ENCODE results near the gene OST4. TPM values are rescaled to one million over a fixed set of nuclear protein-coding genes. Genes with fewer than 3 reads are reported as not detected.

Gene OST4
- total RNA-seq, 1 donor from 2014 or later = 158 TPM

GRCh38 chr2:27059141-27059820 lies 12.2 kb downstream of the OST4 start:
- Histone ChIP-seq H3K27ac (no peak overlapping the region), H3K4me1 (no peaks in the 10 kb centered on the region), H3K36me3 (peaks cover 39 to 60% of the 10 kb centered on the region in 2 donors), H3K9me3 (no peaks in the 10 kb centered on the region), H3K4me3 (no peak overlapping the region), H3K27me3 (no peaks in the 10 kb centered on the region)
- TF ChIP-seq, protein P1, sequence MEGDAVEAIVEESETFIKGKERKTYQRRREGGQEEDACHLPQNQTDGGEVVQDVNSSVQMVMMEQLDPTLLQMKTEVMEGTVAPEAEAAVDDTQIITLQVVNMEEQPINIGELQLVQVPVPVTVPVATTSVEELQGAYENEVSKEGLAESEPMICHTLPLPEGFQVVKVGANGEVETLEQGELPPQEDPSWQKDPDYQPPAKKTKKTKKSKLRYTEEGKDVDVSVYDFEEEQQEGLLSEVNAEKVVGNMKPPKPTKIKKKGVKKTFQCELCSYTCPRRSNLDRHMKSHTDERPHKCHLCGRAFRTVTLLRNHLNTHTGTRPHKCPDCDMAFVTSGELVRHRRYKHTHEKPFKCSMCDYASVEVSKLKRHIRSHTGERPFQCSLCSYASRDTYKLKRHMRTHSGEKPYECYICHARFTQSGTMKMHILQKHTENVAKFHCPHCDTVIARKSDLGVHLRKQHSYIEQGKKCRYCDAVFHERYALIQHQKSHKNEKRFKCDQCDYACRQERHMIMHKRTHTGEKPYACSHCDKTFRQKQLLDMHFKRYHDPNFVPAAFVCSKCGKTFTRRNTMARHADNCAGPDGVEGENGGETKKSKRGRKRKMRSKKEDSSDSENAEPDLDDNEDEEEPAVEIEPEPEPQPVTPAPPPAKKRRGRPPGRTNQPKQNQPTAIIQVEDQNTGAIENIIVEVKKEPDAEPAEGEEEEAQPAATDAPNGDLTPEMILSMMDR (IDR thresholded peaks at IDR 0.05) = no peak
- no peak for DNase-seq (ENCODE audit: low spot score in 2 of 2)
- intact Hi-C loops (cut with DNase I) = no loop called here

GRCh38 chr2:27058210-27058609 lies 13.2 kb downstream of the OST4 start:
- TF ChIP-seq, protein P1 (IDR thresholded peaks at IDR 0.05) = no peak
- Histone ChIP-seq H3K36me3 (peaks cover 39 to 66% of the 10 kb centered on the region in 2 donors), H3K4me1 (no peaks in the 10 kb centered on the region), H3K27me3 (no peaks in the 10 kb centered on the region), H3K4me3 (no peak overlapping the region), H3K9me3 (no peaks in the 10 kb centered on the region), H3K27ac (no peak overlapping the region)
- intact Hi-C loops (cut with DNase I) = no loop called here
- DNase-seq (ENCODE audit: low spot score in 2 of 2) = no peak

- Histone ChIP-seq H3K36me3 (peaks cover 39 to 60% of the 10 kb centered on the region in 2 donors), H3K9me3 (no peaks in the 10 kb centered on the region), H3K27me3 (no peaks in the 10 kb centered on the region), H3K27ac (no peak overlapping the region), H3K4me1 (no peaks in the 10 kb centered on the region), H3K4me3 (no peak overlapping the region)
- no peak for DNase-seq (ENCODE audit: low spot score in 2 of 2)
- TF ChIP-seq, protein P1 (IDR thresholded peaks at IDR 0.05) = no peak
- intact Hi-C loops (cut with DNase I) = no loop called here
Observed at GRCh38 chr2:27057184-27057583, 14.3 kb downstream of the OST4 start.

DNA sequence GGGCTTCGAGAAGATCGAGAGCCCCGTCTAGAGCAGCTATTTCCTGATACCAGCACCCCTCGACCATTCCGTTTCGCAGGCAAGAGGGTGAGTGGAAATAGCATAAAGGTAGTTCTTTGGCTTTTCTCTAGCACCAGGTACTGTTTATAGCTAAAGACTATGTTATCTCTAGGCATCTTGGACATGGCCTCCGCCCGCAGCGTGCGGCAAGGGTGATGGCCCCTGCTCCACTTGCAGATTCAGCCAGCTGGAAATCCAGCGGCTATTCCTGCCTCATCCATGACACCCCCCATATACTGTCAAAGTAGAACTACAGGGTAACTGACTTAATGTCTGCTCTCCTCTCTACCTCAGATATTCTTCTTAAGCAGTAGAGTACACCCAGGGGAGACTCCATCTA lies 16.7 kb downstream of the OST4 start:
- Histone ChIP-seq H3K36me3 (peaks cover 39 to 50% of the 10 kb centered on the region in 2 donors), H3K4me3 (no peak overlapping the region), H3K27me3 (no peaks in the 10 kb centered on the region), H3K9me3 (no peaks in the 10 kb centered on the region), H3K27ac (no peak overlapping the region), H3K4me1 (no peaks in the 10 kb centered on the region)
- DNase-seq (ENCODE audit: low spot score in 2 of 2) = no peak
- intact Hi-C loops (cut with DNase I) = no loop called here
- TF ChIP-seq, protein P1 (IDR thresholded peaks at IDR 0.05) = no peak

DNA sequence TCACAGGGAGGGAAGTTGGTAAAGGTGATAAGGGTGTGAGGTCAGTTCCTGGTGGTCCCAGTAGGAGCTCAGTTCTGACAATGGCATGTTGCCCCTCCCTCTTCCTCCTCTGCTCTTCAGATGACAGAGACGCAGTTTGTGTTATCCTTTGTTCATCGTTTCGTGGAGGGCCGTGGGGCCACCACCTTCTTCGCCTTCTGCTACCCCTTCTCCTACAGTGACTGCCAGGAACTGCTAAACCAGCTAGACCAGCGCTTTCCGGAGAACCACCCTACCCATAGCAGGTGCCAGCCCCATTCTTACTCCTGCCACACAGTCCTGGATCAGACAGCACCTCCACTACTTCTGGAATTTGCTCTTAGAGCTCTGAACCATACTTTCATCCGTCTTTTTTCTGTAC lies 17.7 kb downstream of the OST4 start:
- no peak overlapping the region for H3K27ac ChIP-seq
- no peaks in the 10 kb centered on the region for H3K9me3 ChIP-seq
- TF ChIP-seq, protein P1 (IDR thresholded peaks at IDR 0.05) = no peak
- intact Hi-C loops (cut with DNase I) = no loop called here
- H3K4me1 ChIP-seq = peaks cover 0 to 4% of the 10 kb centered on the region in 2 donors
- no peak overlapping the region for H3K4me3 ChIP-seq
- DNase-seq (ENCODE audit: low spot score in 2 of 2) = no peak
- no peaks in the 10 kb centered on the region for H3K27me3 ChIP-seq
- H3K36me3 ChIP-seq = peaks cover 33 to 44% of the 10 kb centered on the region in 2 donors

Data from ascending aorta (tissue), 2 donors.